ENCODE measurements around the gene TUBA1B. TPM values are rescaled to one million over a fixed set of nuclear protein-coding genes. Genes with fewer than 3 reads are reported as not detected.

Gene TUBA1B
- 3,086 TPM for polyA plus RNA-seq (2013, experiment 1 of 2)
- 3,054 TPM for polyA plus RNA-seq (2013, experiment 2 of 2)

- Histone ChIP-seq H3K79me1 (ENCODE audit: low read depth, low read length) (peaks cover 6% of the 10 kb centered on the region), H4K8ac (ENCODE audit: low read depth, low read length) (peak within 1 kb of the TSS; percentile 96), H3K9ac (ENCODE audit: low read depth, low read length, poor library complexity) (peak within 1 kb of the TSS; percentile 99), H2BK5ac (ENCODE audit: low read length) (peak within 1 kb of the TSS; percentile 97), H3K4me3 (ENCODE audit: low read length in 2 of 2) (peak within 1 kb of the TSS; percentile 83 to 99), H4K91ac (ENCODE audit: low read depth, low read length, poor library complexity) (peak within 1 kb of the TSS; percentile 92), H3K23ac (ENCODE audit: low read depth, low read length, poor library complexity) (peak within 1 kb of the TSS; percentile 100), H3K4me2 (ENCODE audit: insufficient read depth, low read length, poor library complexity, severe bottlenecking) (peak within 1 kb of the TSS; percentile 92), H3K18ac (ENCODE audit: low read length) (peak within 1 kb of the TSS; percentile 100), H2AK5ac (ENCODE audit: low read depth, low read length) (peak within 1 kb of the TSS; percentile 30), H3K4ac (ENCODE audit: low read length) (peak within 1 kb of the TSS; percentile 100), H3K27ac (replicated peaks; ENCODE audit: low read length) (peak within 1 kb of the TSS; percentile 93), H3K27me3 (ENCODE audit: control insufficient read depth in 3 of 3, insufficient read depth in 3 of 3, low read depth in 1 of 3, low read length in 3 of 3) (no peaks in the 10 kb centered on the region), H2BK120ac (ENCODE audit: low read depth, low read length) (peak within 1 kb of the TSS; percentile 100), H2BK15ac (ENCODE audit: low read length) (peak within 1 kb of the TSS; percentile 97), H3K36me3 (replicated peaks in 1 of 2; ENCODE audit: control insufficient read depth in 2 of 2, insufficient read depth in 2 of 2, low read length in 2 of 2) (peaks cover 21 to 41% of the 10 kb centered on the region in 2 donors), H2AFZ (ENCODE audit: low read length) (peak within 1 kb of the TSS; percentile 63), H3K14ac (ENCODE audit: low read length) (peak within 1 kb of the TSS; percentile 98), H3K9me3 (replicated peaks in 1 of 2; ENCODE audit: control insufficient read depth in 2 of 2, insufficient read depth in 1 of 2, low read depth in 1 of 2, low read length in 2 of 2) (peaks cover 0 to 3% of the 10 kb centered on the region in 2 donors), H2BK12ac (ENCODE audit: low read length) (no peak within 1 kb of the TSS), H3K4me1 (ENCODE audit: control insufficient read depth in 2 of 2, insufficient read depth in 1 of 2, low read depth in 1 of 2, low read length in 2 of 2) (peaks cover 8 to 10% of the 10 kb centered on the region in 2 donors)
- DNase-seq (ENCODE audit: low spot score) = peak; percentile 89
- no CpG with 5 or more reads among the region's 79 CpGs for WGBS, 2 donors (ENCODE audit: extremely low coverage in 2 of 2, insufficient read length in 2 of 2, insufficient replicate concordance in 1 of 2)
Observed at GRCh38 chr12:49131051-49131893, at the start of gene TUBA1B. Gene TUBA1B, minus strand, starts transcription at chr12:49131395. Its CDS starts 95 bp downstream, at chr12:49131300.

GRCh38 chr12:49174218-49174617 lies 43.0 kb upstream of the TUBA1B start:
- no peak overlapping the region for H2BK15ac ChIP-seq (ENCODE audit: low read length)
- H4K8ac ChIP-seq (ENCODE audit: low read depth, low read length) = no peak overlapping the region
- H2BK12ac ChIP-seq (ENCODE audit: low read length) = no peak overlapping the region
- DNase-seq (ENCODE audit: low spot score) = no peak
- no peak overlapping the region for H3K9ac ChIP-seq (ENCODE audit: low read depth, low read length, poor library complexity)
- H3K9me3 ChIP-seq (replicated peaks in 1 of 2; ENCODE audit: control insufficient read depth in 2 of 2, insufficient read depth in 1 of 2, low read depth in 1 of 2, low read length in 2 of 2) = peaks cover 2% of the 10 kb centered on the region in 2 donors
- no peak overlapping the region for H3K14ac ChIP-seq (ENCODE audit: low read length)
- H3K79me1 ChIP-seq (ENCODE audit: low read depth, low read length) = no peaks in the 10 kb centered on the region
- no peaks in the 10 kb centered on the region for H3K27me3 ChIP-seq (ENCODE audit: control insufficient read depth in 3 of 3, insufficient read depth in 3 of 3, low read depth in 1 of 3, low read length in 3 of 3)
- H3K4ac ChIP-seq (ENCODE audit: low read length) = no peak overlapping the region
- H2BK120ac ChIP-seq (ENCODE audit: low read depth, low read length) = no peak overlapping the region
- no peaks in the 10 kb centered on the region for H3K36me3 ChIP-seq (replicated peaks in 1 of 2; ENCODE audit: control insufficient read depth in 2 of 2, insufficient read depth in 2 of 2, low read length in 2 of 2)
- no peak overlapping the region for H3K4me2 ChIP-seq (ENCODE audit: insufficient read depth, low read length, poor library complexity, severe bottlenecking)
- no peak overlapping the region for H3K4me3 ChIP-seq (ENCODE audit: low read length in 2 of 2)
- WGBS, 2 donors (ENCODE audit: extremely low coverage in 2 of 2, insufficient read length in 2 of 2, insufficient replicate concordance in 1 of 2) = no CpG with 5 or more reads among the region's 5 CpGs
- H3K23ac ChIP-seq (ENCODE audit: low read depth, low read length, poor library complexity) = no peak overlapping the region
- H2AK5ac ChIP-seq (ENCODE audit: low read depth, low read length) = no peak overlapping the region
- peaks cover 0 to 3% of the 10 kb centered on the region in 2 donors for H3K4me1 ChIP-seq (ENCODE audit: control insufficient read depth in 2 of 2, insufficient read depth in 1 of 2, low read depth in 1 of 2, low read length in 2 of 2)
- no peak overlapping the region for H4K91ac ChIP-seq (ENCODE audit: low read depth, low read length, poor library complexity)
- H3K27ac ChIP-seq (replicated peaks; ENCODE audit: low read length) = no peak overlapping the region
- H2BK5ac ChIP-seq (ENCODE audit: low read length) = no peak overlapping the region
- no peak overlapping the region for H3K18ac ChIP-seq (ENCODE audit: low read length)
- no peak overlapping the region for H2AFZ ChIP-seq (ENCODE audit: low read length)

DNA sequence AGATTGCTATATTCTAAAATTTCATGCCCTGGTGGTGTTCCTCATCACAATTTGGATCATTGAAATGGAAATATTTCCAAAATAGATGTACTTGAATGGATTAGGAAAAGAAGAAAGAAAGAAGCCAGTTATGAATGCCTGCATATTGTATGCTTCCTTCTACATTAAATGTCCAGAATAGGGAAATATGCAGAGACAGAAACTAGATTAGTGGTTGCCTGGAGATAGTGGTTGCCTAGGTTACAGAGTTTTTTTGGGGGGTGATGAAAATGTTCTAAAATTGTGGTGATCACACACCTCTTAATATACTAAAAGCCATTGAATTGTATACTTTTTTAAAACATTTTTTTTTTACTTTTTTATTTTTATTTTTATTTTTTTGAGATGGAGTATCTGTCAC lies 39.7 kb upstream of the TUBA1B start:
- Histone ChIP-seq H4K91ac (ENCODE audit: low read depth, low read length, poor library complexity) (no peak overlapping the region), H3K4me1 (ENCODE audit: control insufficient read depth in 2 of 2, insufficient read depth in 1 of 2, low read depth in 1 of 2, low read length in 2 of 2) (peaks cover 0 to 3% of the 10 kb centered on the region in 2 donors), H3K36me3 (replicated peaks in 1 of 2; ENCODE audit: control insufficient read depth in 2 of 2, insufficient read depth in 2 of 2, low read length in 2 of 2) (no peaks in the 10 kb centered on the region), H2AFZ (ENCODE audit: low read length) (no peak overlapping the region), H3K4me3 (ENCODE audit: low read length in 2 of 2) (no peak overlapping the region), H2BK12ac (ENCODE audit: low read length) (no peak overlapping the region), H2BK15ac (ENCODE audit: low read length) (no peak overlapping the region), H3K14ac (ENCODE audit: low read length) (no peak overlapping the region), H3K18ac (ENCODE audit: low read length) (no peak overlapping the region), H4K8ac (ENCODE audit: low read depth, low read length) (no peak overlapping the region), H3K9me3 (replicated peaks in 1 of 2; ENCODE audit: control insufficient read depth in 2 of 2, insufficient read depth in 1 of 2, low read depth in 1 of 2, low read length in 2 of 2) (no peaks in the 10 kb centered on the region), H3K9ac (ENCODE audit: low read depth, low read length, poor library complexity) (no peak overlapping the region), H2BK5ac (ENCODE audit: low read length) (no peak overlapping the region), H3K4me2 (ENCODE audit: insufficient read depth, low read length, poor library complexity, severe bottlenecking) (no peak overlapping the region), H3K23ac (ENCODE audit: low read depth, low read length, poor library complexity) (no peak overlapping the region), H3K4ac (ENCODE audit: low read length) (no peak overlapping the region), H3K27ac (replicated peaks; ENCODE audit: low read length) (no peak overlapping the region), H2AK5ac (ENCODE audit: low read depth, low read length) (no peak overlapping the region), H3K27me3 (ENCODE audit: control insufficient read depth in 3 of 3, insufficient read depth in 3 of 3, low read depth in 1 of 3, low read length in 3 of 3) (no peaks in the 10 kb centered on the region), H2BK120ac (ENCODE audit: low read depth, low read length) (no peak overlapping the region), H3K79me1 (ENCODE audit: low read depth, low read length) (no peaks in the 10 kb centered on the region)
- no peak for DNase-seq (ENCODE audit: low spot score)

DNA sequence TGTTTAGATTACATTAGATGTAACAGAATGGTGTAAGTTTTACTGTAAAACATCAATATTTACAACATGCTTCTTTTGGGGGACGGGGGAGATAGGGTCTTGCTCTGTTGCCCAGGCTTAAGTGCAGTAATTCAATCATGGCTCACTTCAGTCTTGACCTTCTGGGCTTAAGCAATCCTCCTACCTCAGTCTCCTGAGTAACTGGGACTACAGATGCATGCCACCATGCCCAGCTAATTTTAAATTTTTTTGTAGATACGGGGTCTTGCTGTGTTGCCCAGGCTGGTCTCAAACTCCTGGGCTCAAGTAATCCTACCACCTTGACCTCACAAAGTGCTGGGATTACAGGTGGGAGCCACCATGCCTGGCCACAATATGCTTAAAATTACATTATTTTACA lies 33.9 kb upstream of the TUBA1B start:
- Histone ChIP-seq H3K23ac (ENCODE audit: low read depth, low read length, poor library complexity) (no peak overlapping the region), H3K4me2 (ENCODE audit: insufficient read depth, low read length, poor library complexity, severe bottlenecking) (no peak overlapping the region), H3K9me3 (replicated peaks in 1 of 2; ENCODE audit: control insufficient read depth in 2 of 2, insufficient read depth in 1 of 2, low read depth in 1 of 2, low read length in 2 of 2) (no peaks in the 10 kb centered on the region), H2BK120ac (ENCODE audit: low read depth, low read length) (no peak overlapping the region), H2AFZ (ENCODE audit: low read length) (no peak overlapping the region), H3K27me3 (ENCODE audit: control insufficient read depth in 3 of 3, insufficient read depth in 3 of 3, low read depth in 1 of 3, low read length in 3 of 3) (no peaks in the 10 kb centered on the region), H4K91ac (ENCODE audit: low read depth, low read length, poor library complexity) (no peak overlapping the region), H3K4me1 (ENCODE audit: control insufficient read depth in 2 of 2, insufficient read depth in 1 of 2, low read depth in 1 of 2, low read length in 2 of 2) (no peaks in the 10 kb centered on the region), H3K79me1 (ENCODE audit: low read depth, low read length) (no peaks in the 10 kb centered on the region), H4K8ac (ENCODE audit: low read depth, low read length) (no peak overlapping the region), H3K18ac (ENCODE audit: low read length) (no peak overlapping the region), H2BK12ac (ENCODE audit: low read length) (no peak overlapping the region), H3K4ac (ENCODE audit: low read length) (no peak overlapping the region), H3K36me3 (replicated peaks in 1 of 2; ENCODE audit: control insufficient read depth in 2 of 2, insufficient read depth in 2 of 2, low read length in 2 of 2) (no peaks in the 10 kb centered on the region), H3K14ac (ENCODE audit: low read length) (no peak overlapping the region), H3K27ac (replicated peaks; ENCODE audit: low read length) (no peak overlapping the region), H2AK5ac (ENCODE audit: low read depth, low read length) (no peak overlapping the region), H3K9ac (ENCODE audit: low read depth, low read length, poor library complexity) (no peak overlapping the region), H2BK5ac (ENCODE audit: low read length) (no peak overlapping the region), H3K4me3 (ENCODE audit: low read length in 2 of 2) (no peak overlapping the region), H2BK15ac (ENCODE audit: low read length) (no peak overlapping the region)
- WGBS, 2 donors (ENCODE audit: extremely low coverage in 2 of 2, insufficient read length in 2 of 2, insufficient replicate concordance in 1 of 2) = no CpG with 5 or more reads among the region's 2 CpGs
- DNase-seq (ENCODE audit: low spot score) = no peak
